ENCODE results near the gene VAT1L.

VAT1L gene

DNA sequence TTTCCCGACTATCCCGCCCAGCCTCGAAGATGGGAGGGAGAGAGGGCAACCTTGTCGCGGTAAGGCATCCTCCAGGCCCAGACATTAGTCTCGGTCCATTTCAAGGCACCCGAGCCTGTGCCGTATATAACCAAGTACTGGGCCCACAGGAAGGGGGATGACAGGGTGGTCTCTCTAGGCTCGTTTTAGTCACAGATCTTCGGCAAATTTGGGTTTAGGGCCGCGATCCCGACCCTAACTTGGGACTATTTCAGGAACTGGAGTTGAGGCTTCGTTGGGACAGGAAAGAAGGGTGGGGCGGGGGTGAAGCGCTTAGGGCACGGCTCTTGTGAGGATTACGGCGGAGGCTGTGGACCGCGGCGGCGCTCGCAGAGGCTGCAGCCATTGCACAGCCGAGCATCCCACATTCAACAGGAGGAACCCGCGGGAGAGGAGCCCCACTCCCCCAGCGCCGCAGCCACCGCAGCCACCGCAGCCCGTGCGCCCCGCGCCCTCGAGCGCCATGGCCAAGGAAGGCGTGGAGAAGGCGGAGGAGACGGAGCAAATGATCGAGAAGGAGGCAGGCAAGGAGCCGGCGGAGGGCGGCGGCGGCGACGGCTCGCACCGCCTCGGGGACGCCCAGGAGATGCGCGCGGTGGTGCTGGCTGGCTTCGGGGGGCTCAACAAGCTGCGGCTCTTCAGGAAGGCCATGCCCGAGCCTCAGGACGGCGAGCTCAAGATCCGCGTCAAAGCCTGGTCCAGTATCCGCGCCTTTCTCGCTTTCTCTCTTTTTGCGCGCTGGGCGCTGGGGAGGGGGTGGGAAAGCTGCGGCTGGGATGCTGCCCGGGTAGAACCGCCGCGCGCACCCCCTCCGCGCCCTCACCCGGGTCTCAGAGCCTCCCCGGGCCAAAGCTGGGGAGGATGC, at the start of gene VAT1L:
VAT1L (plus strand) TSS at position 384 of the 904 bp plus-strand sequence; CDS start at position 503, 119 bp downstream.
- no peak for DNase-seq (ENCODE audit: low read depth in 3 of 3, low spot score in 1 of 3)

DNA sequence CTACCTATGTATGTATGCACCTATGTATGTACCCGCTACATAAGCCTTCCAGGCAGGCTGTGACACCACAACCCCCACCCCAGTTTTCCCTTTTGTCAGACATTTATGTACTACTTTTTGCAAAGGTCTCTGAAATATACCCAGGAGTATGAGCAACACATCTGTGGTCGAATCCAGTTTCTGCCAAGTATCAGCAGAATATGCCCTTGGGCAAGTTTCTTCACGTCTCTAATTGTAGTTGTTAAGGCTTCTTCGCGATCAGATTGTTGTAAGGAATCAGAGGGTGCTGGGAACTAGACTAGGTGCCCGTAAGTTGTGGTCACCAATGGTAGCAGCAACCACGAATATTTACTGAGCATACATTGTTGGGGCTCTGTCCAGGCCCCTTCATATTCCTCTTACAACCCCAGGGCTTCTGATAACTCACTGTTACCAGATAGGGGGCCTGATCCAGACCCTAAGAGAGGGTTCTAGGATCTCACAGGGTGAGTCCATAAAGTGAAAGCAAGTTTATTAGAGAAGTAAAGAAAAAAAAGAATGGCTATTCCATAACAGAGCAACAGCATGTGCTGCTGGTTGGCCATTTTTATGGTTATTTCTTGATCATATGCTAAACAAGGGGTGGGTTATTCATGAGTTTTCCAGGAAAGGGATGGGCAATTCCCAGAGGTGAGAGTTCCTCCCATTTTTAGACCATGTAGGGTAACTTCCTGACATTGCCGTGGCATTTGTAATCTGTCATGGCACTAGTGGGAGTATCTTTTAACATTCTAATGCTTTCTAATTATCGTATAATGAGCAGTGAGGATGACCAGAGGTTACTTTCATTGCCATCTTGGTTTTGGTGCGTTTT, 49.4 kb upstream of the VAT1L start:
- no peak for DNase-seq (ENCODE audit: low read depth in 3 of 3, low spot score in 1 of 3)

DNA sequence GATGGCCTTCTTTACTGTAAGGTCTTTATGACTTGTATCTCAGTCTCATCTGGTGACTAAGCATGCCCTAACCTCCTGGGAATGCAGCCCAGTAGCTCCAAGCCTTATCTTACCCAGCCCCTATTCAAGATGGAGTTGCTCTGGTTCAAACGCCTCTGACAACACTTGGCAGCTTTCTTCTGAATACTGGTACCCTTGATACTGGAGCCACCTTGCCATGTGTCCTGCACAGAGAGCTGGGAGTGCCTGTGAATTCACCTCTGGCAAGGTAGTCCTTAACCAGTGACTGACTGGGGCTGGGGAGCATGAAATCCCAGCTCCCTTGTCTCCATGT, 48.8 kb upstream of the VAT1L start:
- no peak for DNase-seq (ENCODE audit: low read depth in 3 of 3, low spot score in 1 of 3)

- DNase-seq (ENCODE audit: low read depth in 3 of 3, low spot score in 1 of 3), result no peak
Measured at GRCh38 chr16:77744141-77744540, 44.2 kb upstream of the VAT1L start.

DNA sequence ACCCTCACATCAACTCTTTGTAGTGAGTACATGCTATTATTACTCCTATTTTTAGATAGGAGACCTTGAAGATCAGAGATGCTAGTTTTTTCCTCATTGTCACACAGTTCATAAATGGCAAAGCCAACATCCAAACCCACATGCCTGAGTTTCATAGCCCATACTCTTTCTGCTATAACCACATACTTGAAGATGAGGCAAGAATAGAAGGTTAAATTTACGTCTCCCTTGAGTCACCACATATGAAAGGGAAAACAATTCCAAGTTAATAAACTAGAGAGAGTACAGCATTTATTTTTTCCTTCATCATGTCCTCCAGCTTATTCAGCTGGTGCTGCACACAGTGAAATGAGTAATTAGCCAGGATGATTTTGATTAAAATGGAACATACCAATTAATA, 42.4 kb upstream of the VAT1L start:
- DNase-seq (ENCODE audit: low read depth in 3 of 3, low spot score in 1 of 3), result no peak

GRCh38 chr16:77748421-77749005, 39.9 kb upstream of the VAT1L start:
- DNase-seq (ENCODE audit: low read depth in 3 of 3, low spot score in 1 of 3), result no peak

- DNase-seq (ENCODE audit: low read depth in 3 of 3, low spot score in 1 of 3), result no peak
Measured at GRCh38 chr16:77749415-77749814, 38.9 kb upstream of the VAT1L start.

DNA sequence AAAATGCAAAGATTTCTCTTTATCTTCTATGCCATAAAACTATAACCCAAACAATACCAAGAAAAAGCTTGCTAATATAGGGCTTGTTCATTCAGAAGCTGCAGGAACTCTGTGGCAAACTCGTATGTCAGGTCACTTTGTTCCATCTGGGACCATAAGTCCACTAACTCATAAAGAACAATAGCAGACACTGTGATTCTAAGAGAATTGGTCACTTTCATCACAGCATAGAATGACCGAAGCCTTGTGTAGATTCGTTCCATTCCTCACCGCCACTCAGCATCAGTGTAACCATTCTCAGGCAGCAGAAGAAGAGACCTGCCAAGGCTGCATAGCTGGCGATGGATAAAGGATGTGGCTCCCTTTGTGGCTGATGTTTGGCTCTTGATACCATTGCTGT, 30.3 kb upstream of the VAT1L start:
- DNase-seq (ENCODE audit: low read depth in 3 of 3, low spot score in 1 of 3), result no peak

- no peak for DNase-seq (ENCODE audit: low read depth in 3 of 3, low spot score in 1 of 3)
Measured at GRCh38 chr16:77758508-77758907, 29.9 kb upstream of the VAT1L start.

- no peak for DNase-seq (ENCODE audit: low read depth in 3 of 3, low spot score in 1 of 3)
Measured at GRCh38 chr16:77759201-77759600, 29.2 kb upstream of the VAT1L start.

GRCh38 chr16:77759821-77760220, 28.5 kb upstream of the VAT1L start:
- DNase-seq (ENCODE audit: low read depth in 3 of 3, low spot score in 1 of 3), result no peak

- no peak for DNase-seq (ENCODE audit: low read depth in 3 of 3, low spot score in 1 of 3)
Measured at GRCh38 chr16:77760800-77761199, 27.6 kb upstream of the VAT1L start.

DNA sequence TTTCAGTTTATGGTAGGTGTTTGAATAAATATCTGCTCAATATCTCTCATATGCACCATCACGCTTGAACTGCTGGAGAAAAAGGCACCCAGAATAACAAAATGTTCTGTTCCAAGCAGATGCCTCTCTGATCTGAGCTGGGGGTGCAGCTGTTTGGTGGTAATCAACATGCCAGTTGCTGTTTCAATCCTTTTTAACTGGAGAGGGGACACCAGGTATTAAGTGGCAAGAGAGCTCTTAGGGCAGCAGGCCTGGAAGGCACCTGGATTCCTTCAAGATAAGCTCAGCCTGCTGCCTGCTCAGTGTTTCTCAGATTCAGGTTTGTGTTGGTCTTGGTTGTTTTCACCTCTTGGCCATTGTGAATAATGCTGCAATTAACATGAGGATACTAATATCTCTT, 27.2 kb upstream of the VAT1L start:
- no peak for DNase-seq (ENCODE audit: low read depth in 3 of 3, low spot score in 1 of 3)

- no peak for DNase-seq (ENCODE audit: low read depth in 3 of 3, low spot score in 1 of 3)
Measured at GRCh38 chr16:77762262-77762661, 26.1 kb upstream of the VAT1L start.

DNA sequence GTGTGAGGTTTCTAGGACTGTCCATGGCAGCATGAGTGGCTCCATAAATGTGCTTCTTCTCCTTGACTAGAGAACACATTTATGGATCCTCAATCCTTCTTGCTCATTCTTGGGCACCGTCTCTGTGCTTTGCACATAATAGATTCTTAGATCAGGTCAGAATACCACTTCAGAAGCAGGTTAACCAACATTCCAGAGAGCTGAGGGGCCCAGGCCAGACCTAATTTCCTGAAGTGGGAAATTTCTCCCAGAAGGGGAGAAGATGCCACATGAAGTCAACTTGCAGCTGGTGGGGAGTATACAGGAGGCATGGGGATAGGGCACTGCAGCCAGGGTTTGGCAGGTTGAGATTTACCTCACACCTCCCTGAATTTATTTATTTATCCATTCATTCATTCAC, 24.4 kb upstream of the VAT1L start:
- DNase-seq (ENCODE audit: low read depth in 3 of 3, low spot score in 1 of 3), result no peak

GRCh38 chr16:77767211-77767610, 21.2 kb upstream of the VAT1L start:
- no peak for DNase-seq (ENCODE audit: low read depth in 3 of 3, low spot score in 1 of 3)

DNA sequence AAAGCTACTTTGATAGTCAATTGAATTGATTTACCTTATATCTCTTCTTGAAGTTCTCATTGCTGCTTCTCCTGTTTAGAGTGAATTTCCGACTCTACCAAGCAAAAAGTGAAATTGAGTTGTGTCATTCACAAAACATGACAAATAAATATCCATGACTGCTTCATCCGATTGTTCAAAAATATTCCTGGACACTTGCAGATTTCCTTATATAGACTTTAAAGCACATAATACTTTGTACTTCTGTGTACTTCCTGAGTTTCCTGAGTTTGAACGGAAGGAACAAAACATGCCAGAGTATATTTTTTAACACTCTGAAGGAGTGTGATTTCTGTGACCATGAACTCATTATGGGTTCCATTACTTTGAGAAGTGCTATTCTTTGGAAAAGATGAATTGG, 20.5 kb upstream of the VAT1L start:
- no peak for DNase-seq (ENCODE audit: low read depth in 3 of 3, low spot score in 1 of 3)

DNA sequence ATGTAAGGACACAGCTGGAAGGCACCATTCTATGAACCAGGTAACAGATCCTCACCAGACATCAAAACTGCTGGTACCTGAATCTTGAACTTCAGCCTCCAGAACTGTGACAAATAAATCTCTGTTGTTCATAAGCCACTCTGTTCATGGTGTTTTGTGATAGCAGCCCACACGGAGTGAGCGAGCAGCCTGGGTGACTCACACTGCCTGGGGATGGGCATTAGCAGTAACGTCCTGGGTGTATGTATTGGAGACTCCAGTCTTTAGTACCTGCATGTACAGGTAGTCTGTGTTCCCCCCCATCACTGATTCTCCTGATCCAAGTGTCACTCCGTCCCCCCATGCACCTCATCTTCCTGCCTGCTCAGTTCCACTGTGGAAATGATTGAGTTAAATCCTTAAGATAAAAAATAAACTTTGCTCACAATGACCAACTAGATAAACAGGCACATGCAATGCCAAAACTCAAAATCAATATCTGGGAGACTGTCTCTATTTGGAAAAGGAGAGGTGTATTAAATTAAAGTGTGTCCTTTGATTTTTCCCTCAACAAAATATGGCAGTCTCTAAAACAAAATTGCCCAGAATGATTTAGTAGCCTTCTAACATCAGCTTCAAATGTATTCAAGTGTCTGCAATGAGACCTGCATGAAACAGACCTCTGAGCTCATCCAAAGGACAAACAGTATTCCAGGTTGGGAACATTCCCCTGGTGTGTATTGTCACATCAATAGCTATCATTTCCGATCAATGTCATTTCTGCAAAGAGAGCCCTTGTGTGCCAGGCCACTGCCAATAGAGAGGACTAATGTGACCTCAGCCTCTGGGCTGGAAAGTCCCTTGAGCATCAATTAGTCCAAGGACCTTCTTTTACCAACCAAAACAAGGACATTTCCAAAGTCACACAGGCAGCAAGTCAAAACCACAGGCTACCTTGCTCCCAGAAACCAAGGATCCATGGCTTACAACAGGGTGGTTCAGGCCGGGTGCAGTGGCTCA, 12.2 kb upstream of the VAT1L start:
- DNase-seq (ENCODE audit: low read depth in 3 of 3, low spot score in 1 of 3), result no peak

DNA sequence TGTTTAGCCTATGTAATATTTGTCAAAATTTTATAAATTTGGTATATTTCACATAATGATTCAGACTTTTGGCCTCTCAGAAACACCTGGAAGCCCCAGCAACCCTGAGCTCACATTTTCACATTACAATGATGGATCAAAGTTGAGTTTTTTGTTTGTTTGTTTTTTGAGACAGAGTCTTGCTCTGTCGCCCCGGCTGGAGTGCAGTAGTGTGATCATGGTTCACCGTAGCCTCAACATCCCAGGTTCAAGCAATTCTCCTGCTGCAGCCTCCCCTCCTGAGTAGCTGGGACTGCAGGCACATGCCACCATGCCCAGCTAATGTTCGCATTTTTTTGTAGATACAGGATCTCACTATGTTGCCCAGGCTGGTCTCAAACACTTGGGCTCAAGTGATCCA, 10.6 kb upstream of the VAT1L start:
- DNase-seq (ENCODE audit: low read depth in 3 of 3, low spot score in 1 of 3), result no peak

- no peak for DNase-seq (ENCODE audit: low read depth in 3 of 3, low spot score in 1 of 3)
Measured at GRCh38 chr16:77780378-77780837, 8.0 kb upstream of the VAT1L start.

GRCh38 chr16:77781091-77781490, 7.3 kb upstream of the VAT1L start:
- no peak for DNase-seq (ENCODE audit: low read depth in 3 of 3, low spot score in 1 of 3)
